RWPE1 (cell line): ENCODE results near the gene PLEKHG4B.

Experiments used
- CTCF ChIA-PET: fragments of 350-600 bp; sonication (Branson Sonifier 250); formaldehyde crosslinking; extraction: SDS; loops from one replicate; lab custom pipeline; 2021; lab: Yijun Ruan, JAX
- POLR2A ChIA-PET: fragments of 400-600 bp; formaldehyde crosslinking; extraction: SDS; loops from one replicate; lab custom pipeline; 2020; ENCODE audit warnings: antibody characterized with exemption; ENCODE audit not compliant: low non-redundant PET; lab: Yijun Ruan, JAX
- DNase-seq: peaks from one replicate; pipeline ENCODE4 v3.0.0; 2012; ENCODE audit warnings: low spot score
- H3K27ac ChIP-seq: fragments of 450-650 bp; 2 replicates; pipeline ENCODE4 v1.5.1; 2017
- TF ChIP-seq, protein P1 (sequence below): fragments of 450-650 bp; conservative IDR thresholded peaks from 2 replicates; pipeline ENCODE4 v1.5.1; 2017; ENCODE audit warnings: low read depth, mild to moderate bottlenecking

Gene PLEKHG4B

DNA sequence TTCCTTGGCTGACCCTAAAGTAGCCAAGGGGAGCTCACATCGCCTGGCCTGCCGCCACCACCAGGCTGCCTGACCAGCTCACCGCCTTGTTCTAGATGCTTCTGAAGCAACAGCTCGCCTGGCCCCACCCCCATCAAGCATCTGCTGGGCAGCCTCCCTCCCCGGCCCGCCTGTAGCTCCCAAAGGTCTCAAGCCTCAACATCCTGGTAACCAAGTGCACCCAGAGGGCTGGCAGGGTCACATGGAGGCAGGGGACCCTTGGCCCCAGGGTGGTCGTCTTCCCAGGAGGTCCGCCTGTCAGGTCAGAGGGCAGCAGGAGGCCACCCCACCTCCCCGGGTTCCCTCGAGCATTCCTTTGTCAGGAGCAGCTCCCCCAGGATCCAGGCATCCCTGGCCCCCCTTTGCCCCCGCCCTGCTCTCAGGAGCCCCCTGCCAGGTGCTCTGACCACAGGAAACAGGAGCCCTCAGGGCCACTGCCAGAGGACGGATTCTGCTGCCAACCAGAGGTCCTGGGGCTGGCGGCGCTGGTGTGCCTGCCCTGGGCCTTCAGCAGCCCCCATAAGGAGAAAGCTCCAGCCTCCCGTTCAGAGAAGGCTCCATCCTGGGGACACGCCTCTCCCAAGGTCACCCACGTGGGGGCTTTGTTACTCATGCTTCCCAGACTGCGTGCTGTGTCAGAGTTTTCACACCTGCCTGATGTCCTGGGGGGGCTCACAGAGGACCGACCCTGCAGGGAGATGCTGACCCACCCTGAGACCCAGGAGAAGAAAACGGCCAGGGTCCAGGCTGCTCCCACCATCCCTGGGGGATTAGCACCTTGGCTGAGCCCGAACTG, 95.9 kb downstream of the PLEKHG4B start:
- no peak overlapping the region for H3K27ac ChIP-seq
- ChIA-PET POLR2A (no interaction called here), CTCF (interaction anchor here (0.7 to 1.2 kb wide), 9 partner anchors 12 to 241 kb away, joined by 3 to 9 read pairs (median 4); no protein-coding TSS in a partner anchor)
- TF ChIP-seq, protein P1, sequence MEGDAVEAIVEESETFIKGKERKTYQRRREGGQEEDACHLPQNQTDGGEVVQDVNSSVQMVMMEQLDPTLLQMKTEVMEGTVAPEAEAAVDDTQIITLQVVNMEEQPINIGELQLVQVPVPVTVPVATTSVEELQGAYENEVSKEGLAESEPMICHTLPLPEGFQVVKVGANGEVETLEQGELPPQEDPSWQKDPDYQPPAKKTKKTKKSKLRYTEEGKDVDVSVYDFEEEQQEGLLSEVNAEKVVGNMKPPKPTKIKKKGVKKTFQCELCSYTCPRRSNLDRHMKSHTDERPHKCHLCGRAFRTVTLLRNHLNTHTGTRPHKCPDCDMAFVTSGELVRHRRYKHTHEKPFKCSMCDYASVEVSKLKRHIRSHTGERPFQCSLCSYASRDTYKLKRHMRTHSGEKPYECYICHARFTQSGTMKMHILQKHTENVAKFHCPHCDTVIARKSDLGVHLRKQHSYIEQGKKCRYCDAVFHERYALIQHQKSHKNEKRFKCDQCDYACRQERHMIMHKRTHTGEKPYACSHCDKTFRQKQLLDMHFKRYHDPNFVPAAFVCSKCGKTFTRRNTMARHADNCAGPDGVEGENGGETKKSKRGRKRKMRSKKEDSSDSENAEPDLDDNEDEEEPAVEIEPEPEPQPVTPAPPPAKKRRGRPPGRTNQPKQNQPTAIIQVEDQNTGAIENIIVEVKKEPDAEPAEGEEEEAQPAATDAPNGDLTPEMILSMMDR, result no peak
- DNase-seq, result no peak

DNA sequence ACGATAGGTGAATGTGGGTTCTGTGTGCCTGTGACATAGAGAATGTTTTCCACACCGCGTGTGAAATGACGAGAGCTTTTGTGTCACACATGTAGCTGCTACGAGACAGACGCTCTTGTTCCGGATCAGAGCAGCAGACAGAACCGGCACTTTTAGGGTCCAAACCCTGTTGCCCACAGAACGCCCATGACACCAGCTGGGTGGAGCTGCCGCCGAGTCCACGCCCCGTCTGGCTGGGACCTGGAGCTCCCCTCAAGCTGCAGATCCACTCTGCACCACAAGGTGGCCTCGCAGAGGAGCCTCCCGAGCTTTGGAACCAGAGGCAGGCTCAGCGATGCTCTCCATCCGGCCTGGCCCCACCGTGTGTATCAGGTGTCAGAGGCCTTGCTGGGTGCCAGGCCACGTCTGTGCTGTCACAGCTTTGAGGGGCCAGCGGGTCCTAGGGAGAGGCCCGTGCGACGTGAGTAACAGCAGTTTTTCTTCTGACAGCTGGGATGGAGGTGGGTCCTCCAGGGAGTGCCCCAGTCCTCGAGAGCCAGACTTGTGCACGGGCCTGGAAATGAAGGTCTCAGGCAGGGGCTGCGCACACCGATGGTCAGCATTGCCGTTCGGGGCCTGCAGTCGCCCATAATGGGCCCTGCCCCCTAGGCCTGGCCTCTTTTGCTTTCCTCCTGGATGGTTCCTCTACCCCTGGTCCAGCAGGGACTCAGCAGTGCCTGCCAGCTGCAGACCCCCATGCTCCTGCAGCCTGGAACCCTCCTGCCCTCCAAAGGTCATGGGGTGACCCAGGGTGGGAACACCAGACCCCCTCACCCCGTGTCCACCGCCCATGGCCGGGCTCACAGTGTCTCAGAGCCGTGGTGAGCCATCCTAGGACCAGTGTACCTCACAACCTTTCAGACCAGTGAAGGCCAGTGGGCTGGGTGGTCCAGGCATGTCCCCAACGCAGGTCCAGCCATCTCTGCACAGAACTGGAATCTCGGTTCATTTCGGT, 96.8 kb downstream of the PLEKHG4B start:
- no peak overlapping the region for H3K27ac ChIP-seq
- DNase-seq, result peak; percentile 91
- CTCF ChIA-PET, result interaction anchor here (0.5 to 1.2 kb wide), 12 partner anchors 11 to 240 kb away, joined by 3 to 9 read pairs (median 3); no protein-coding TSS in a partner anchor
- POLR2A ChIA-PET, result no interaction called here
- TF ChIP-seq, protein P1, result peak; percentile 98

DNA sequence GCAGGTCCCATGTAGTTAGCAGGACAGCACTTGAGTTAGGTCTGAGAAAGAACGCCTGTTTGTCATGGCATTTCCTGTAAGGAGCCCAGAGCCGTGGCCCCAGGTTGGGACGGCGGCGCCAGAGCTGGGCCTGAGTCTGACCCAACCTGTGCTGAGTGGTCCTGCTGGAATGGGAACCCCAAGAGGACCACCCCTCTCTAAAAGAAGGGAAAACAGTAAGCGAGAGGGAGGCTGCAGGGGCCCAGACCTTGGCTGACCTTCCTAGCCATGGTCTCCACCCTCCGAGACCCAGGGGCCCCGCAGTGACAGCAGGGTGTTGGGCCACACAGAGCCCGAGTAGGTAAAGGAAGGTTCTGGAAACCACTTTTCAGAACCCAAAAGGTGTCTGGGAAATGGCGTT, 97.5 kb downstream of the PLEKHG4B start:
- DNase-seq, result no peak
- POLR2A ChIA-PET, result no interaction called here
- CTCF ChIA-PET, result no interaction called here
- TF ChIP-seq, protein P1, result no peak
- H3K27ac ChIP-seq, result no peak overlapping the region

DNA sequence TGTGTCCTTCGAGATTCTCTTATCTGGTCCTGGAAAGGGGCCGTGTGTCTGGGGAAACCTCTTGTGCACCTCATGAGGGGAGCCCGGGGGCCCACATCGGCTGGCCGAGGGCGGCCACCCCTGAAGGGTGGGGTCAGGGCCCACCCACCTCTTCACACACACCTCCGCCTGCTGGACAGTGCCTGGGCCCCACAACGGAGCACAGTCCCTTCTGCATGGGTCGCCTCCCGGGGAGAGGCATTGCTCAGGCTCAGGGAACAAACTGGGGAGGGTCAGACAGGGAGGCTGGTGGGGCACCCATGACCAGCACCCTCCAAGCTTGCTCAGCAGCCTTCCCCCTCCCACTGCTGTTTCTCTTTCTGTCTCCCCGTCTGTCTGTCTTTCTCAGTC, 98.0 kb downstream of the PLEKHG4B start:
- TF ChIP-seq, protein P1, result no peak
- no peak overlapping the region for H3K27ac ChIP-seq
- DNase-seq, result no peak
- ChIA-PET CTCF (no interaction called here), POLR2A (no interaction called here)

DNA sequence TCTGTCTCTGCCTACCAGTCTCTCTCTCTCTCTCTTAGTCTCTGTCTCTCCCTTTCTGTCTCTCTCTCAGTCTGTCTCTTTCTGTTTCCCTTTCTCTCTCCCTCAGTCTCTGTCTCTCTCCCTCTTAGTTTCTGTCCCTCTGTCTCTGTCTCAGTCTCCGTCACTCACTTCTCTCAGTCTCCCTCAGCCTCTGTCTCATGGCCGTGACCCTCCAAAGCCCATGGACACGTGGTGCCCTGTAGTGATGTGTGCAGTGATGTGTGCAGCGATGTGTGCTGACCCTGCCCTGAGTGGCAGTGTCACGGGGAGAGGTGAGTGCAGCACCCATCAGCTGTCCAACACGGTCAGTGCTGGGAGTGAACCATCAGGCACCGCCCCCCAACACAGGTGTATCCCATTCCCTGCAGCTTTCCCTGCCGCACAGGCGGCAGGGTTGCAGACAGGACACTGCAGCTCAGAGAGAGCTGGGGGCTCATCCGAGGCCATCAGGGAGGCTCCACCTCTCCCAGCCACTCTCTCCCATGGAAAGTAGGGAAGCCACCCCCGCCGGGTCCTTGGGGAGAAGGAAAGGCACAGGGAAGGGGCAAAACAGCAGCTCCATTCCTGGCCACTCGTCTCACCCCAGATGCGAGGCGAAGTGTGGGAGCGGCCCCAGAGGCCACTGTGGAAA, 98.5 kb downstream of the PLEKHG4B start:
- CTCF ChIA-PET, result interaction anchor here (0.6 to 0.7 kb wide), 3 partner anchors 10 to 1125 kb away, joined by 3 to 4 read pairs (median 3); no protein-coding TSS in a partner anchor
- no peak for DNase-seq

More for the DNA sequence above, 98.5 kb downstream of the PLEKHG4B start:
- H3K27ac ChIP-seq, result peak overlapping the region; percentile 22
- POLR2A ChIA-PET, result no interaction called here
- TF ChIP-seq, protein P1, result no peak
